Measurements from ENCODE around the gene ARID5B.

Gene ARID5B

DNA sequence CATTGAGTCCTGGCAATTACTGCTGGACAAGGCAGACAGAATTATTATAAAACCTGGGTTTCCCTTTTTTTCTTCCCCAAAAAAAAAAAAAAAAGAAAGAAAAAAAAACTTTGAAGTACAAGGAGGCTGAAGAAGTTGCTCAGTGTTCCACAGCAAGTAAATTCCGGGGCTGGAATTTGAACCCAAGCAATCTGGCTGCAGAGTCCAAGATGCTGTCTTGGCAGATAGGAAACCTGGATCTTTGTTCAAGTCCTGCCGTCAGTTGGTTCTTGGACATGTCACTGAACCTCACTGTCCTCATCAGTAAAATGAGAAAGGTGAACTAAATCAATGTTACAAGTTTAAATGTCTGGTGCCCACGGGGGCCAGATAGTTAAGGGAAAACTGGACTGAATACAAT, 35.3 kb downstream of the ARID5B start:
- ChIA-PET CTCF (interaction anchor here (0.6 to 1.0 kb wide), 3 partner anchors 14 to 186 kb away, joined by 3 to 4 read pairs (median 4); no protein-coding TSS in a partner anchor), POLR2A (no interaction called here)
- Histone ChIP-seq H3K36me3 (ENCODE audit: control insufficient read depth in 2 of 2, insufficient read depth in 1 of 2, low read length in 2 of 2) (peaks cover 0 to 13% of the 10 kb centered on the region in 2 experiments; a peak in 2 of 3 replicates), H3K9me3 (ENCODE audit: control insufficient read depth, insufficient read depth, low read depth, low read length) (no peaks in the 10 kb centered on the region), H3K4me3 (ENCODE audit: low read depth, low read length) (no peak overlapping the region), H3K27ac (ENCODE audit: extremely low read depth, low read depth, low read length) (no peak overlapping the region), H3K4me1 (ENCODE audit: control insufficient read depth, insufficient read depth, low read length) (0 out of 2 replicates have a peak, but pooled peaks cover 2% of the 10 kb centered on the region)
- TF ChIP-seq ZNF600 (tag by site-specific recombination; IDR thresholded peaks at IDR 0.05), result 0 out of 2 replicates have a peak, but pooled peaks have one; percentile 26
- TF ChIP-seq, protein P1, sequence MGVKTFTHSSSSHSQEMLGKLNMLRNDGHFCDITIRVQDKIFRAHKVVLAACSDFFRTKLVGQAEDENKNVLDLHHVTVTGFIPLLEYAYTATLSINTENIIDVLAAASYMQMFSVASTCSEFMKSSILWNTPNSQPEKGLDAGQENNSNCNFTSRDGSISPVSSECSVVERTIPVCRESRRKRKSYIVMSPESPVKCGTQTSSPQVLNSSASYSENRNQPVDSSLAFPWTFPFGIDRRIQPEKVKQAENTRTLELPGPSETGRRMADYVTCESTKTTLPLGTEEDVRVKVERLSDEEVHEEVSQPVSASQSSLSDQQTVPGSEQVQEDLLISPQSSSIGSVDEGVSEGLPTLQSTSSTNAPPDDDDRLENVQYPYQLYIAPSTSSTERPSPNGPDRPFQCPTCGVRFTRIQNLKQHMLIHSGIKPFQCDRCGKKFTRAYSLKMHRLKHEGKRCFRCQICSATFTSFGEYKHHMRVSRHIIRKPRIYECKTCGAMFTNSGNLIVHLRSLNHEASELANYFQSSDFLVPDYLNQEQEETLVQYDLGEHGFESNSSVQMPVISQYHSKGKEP (tag by site-specific recombination; IDR thresholded peaks at IDR 0.05), result no peak

DNA sequence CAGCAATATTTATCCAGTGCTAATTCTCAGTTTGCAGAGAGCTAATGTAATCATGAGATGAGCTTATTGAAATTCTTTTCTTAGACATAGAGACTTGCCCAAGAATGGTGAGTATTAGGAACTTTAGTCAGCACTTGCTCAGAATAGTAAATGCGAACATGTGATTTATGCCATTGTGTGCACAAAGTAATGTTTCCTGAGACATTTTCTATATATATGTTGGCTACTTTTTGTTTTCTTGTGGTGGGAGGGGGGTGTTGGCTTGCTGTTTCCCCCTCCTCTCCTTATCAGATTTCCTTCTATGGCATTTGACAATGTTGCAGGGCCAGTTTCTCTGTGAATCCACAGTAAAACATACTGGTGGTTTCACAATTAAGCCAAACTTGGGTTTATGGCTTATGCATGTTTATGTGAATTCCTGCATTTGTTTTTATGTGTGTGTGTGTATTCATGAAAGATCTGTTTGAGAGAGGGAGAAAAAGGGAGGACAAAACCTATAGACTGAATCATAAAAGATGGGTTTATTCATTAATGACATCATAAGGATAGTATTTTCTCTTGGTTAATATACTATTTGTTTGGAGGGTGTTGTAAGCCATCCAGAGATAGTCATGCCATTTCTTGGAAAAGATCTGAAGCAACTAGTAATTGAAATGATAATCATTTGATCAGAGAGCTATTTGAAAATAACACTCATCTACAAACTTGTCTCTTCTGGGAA, 36.3 kb downstream of the ARID5B start:
- Histone ChIP-seq H3K27ac (ENCODE audit: extremely low read depth, low read depth, low read length) (no peak overlapping the region), H3K4me1 (ENCODE audit: control insufficient read depth, insufficient read depth, low read length) (peaks cover 4% of the 10 kb centered on the region; the same call in 1 of the 2 replicates), H3K4me3 (ENCODE audit: low read depth, low read length) (no peak overlapping the region), H3K36me3 (ENCODE audit: control insufficient read depth in 2 of 2, insufficient read depth in 1 of 2, low read length in 2 of 2) (peaks cover 4 to 13% of the 10 kb centered on the region in 2 experiments), H3K9me3 (ENCODE audit: control insufficient read depth, insufficient read depth, low read depth, low read length) (no peaks in the 10 kb centered on the region)
- CTCF ChIA-PET, result no interaction called here
- TF ChIP-seq, protein P2, sequence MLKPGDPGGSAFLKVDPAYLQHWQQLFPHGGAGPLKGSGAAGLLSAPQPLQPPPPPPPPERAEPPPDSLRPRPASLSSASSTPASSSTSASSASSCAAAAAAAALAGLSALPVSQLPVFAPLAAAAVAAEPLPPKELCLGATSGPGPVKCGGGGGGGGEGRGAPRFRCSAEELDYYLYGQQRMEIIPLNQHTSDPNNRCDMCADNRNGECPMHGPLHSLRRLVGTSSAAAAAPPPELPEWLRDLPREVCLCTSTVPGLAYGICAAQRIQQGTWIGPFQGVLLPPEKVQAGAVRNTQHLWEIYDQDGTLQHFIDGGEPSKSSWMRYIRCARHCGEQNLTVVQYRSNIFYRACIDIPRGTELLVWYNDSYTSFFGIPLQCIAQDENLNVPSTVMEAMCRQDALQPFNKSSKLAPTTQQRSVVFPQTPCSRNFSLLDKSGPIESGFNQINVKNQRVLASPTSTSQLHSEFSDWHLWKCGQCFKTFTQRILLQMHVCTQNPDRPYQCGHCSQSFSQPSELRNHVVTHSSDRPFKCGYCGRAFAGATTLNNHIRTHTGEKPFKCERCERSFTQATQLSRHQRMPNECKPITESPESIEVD (tag by site-specific recombination; IDR thresholded peaks at IDR 0.05), result peak; percentile 48
- no peak for TF ChIP-seq ZNF830 (tag by site-specific recombination; IDR thresholded peaks at IDR 0.05; ENCODE audit: low read depth)
- TF ChIP-seq, protein P3, sequence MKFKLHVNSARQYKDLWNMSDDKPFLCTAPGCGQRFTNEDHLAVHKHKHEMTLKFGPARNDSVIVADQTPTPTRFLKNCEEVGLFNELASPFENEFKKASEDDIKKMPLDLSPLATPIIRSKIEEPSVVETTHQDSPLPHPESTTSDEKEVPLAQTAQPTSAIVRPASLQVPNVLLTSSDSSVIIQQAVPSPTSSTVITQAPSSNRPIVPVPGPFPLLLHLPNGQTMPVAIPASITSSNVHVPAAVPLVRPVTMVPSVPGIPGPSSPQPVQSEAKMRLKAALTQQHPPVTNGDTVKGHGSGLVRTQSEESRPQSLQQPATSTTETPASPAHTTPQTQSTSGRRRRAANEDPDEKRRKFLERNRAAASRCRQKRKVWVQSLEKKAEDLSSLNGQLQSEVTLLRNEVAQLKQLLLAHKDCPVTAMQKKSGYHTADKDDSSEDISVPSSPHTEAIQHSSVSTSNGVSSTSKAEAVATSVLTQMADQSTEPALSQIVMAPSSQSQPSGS (tag by site-specific recombination; IDR thresholded peaks at IDR 0.05; ENCODE audit: low read depth), result peak; percentile 77
- 0 out of 2 replicates have a peak, but pooled peaks have one; percentile 24 for TF ChIP-seq ZNF366 (tag by site-specific recombination; conservative IDR thresholded peaks at IDR 0.05)
- TF ChIP-seq, protein P4, sequence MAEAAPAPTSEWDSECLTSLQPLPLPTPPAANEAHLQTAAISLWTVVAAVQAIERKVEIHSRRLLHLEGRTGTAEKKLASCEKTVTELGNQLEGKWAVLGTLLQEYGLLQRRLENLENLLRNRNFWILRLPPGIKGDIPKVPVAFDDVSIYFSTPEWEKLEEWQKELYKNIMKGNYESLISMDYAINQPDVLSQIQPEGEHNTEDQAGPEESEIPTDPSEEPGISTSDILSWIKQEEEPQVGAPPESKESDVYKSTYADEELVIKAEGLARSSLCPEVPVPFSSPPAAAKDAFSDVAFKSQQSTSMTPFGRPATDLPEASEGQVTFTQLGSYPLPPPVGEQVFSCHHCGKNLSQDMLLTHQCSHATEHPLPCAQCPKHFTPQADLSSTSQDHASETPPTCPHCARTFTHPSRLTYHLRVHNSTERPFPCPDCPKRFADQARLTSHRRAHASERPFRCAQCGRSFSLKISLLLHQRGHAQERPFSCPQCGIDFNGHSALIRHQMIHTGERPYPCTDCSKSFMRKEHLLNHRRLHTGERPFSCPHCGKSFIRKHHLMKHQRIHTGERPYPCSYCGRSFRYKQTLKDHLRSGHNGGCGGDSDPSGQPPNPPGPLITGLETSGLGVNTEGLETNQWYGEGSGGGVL (tag by site-specific recombination; IDR thresholded peaks at IDR 0.05), result peak; percentile 42; the same call in 1 of the 2 replicates
- POLR2A ChIA-PET, result interaction anchor here (1.2 kb wide), 1 partner anchor 34 kb away, joined by 4 read pairs; no protein-coding TSS in a partner anchor

DNA sequence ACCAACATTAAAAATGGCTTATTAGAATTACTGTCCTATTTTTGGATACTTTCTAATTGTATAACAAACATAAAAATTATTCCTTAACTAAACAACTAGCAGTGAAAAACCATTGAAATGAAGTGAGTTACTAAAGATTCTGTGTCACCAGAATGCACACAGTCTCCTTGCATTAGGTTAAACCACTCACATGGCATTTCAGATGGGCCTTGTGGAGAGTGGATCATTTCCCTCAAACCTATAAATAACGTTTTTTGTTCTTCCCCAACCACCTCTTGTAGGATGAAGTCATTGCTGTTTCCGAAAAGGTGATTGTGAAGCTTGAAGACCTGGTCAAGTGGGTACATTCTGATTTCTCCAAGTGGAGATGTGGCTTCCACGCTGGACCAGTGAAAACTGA, 38.4 kb downstream of the ARID5B start:
- Histone ChIP-seq H3K4me3 (ENCODE audit: low read depth, low read length) (no peak overlapping the region), H3K36me3 (ENCODE audit: control insufficient read depth in 2 of 2, insufficient read depth in 1 of 2, low read length in 2 of 2) (peaks cover 4 to 13% of the 10 kb centered on the region in 2 experiments), H3K9me3 (ENCODE audit: control insufficient read depth, insufficient read depth, low read depth, low read length) (no peaks in the 10 kb centered on the region), H3K4me1 (ENCODE audit: control insufficient read depth, insufficient read depth, low read length) (peaks cover 20% of the 10 kb centered on the region), H3K27ac (ENCODE audit: extremely low read depth, low read depth, low read length) (no peak overlapping the region)
- ChIA-PET CTCF (no interaction called here), POLR2A (no interaction called here)
- TF ChIP-seq ZNF768 (tag by site-specific recombination; IDR thresholded peaks at IDR 0.05), result no peak
- TF ChIP-seq, protein P5, sequence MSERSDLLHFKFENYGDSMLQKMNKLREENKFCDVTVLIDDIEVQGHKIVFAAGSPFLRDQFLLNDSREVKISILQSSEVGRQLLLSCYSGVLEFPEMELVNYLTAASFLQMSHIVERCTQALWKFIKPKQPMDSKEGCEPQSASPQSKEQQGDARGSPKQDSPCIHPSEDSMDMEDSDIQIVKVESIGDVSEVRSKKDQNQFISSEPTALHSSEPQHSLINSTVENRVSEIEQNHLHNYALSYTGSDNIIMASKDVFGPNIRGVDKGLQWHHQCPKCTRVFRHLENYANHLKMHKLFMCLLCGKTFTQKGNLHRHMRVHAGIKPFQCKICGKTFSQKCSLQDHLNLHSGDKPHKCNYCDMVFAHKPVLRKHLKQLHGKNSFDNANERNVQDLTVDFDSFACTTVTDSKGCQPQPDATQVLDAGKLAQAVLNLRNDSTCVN (tag by site-specific recombination; optimal IDR thresholded peaks at IDR 0.05), result no peak
- TF ChIP-seq ZNF132 (tag by site-specific recombination; IDR thresholded peaks at IDR 0.05; ENCODE audit: borderline replicate concordance), result no peak
- no peak for TF ChIP-seq ZNF423 (tag by site-specific recombination; IDR thresholded peaks at IDR 0.05)
- 0 out of 2 replicates have a peak, but pooled peaks have one; percentile 30 for TF ChIP-seq ZFP37 (tag by site-specific recombination; IDR thresholded peaks at IDR 0.05)

All from HEK293 (cell line).